ENCODE results near the gene C2orf69. TPM values are rescaled to one million over a fixed set of nuclear protein-coding genes. Genes with fewer than 3 reads are reported as not detected.

Gene C2orf69
- total and polyA plus RNA-seq, 2 of the 8 experiments (the other 6 are each of a cell fraction or from before 2014, with no cell fraction given) = 3.9 to 32.0 TPM

- H3K4me2 ChIP-seq (ENCODE audit: insufficient read depth in 1 of 2, low read depth in 2 of 2, low read length in 2 of 2) = no peak overlapping the region
- no peak overlapping the region for H2AK5ac ChIP-seq (ENCODE audit: low read depth, low read length)
- POLR2A ChIA-PET (ENCODE audit: partially characterized antibody) = interaction anchor here (0.6 kb wide), 1 partner anchor 571 kb away, joined by 3 read pairs; no protein-coding TSS in a partner anchor
- H3K9ac ChIP-seq (replicated peaks in 1 of 4; ENCODE audit: extremely low read depth in 1 of 4, low read depth in 3 of 4, low read length in 3 of 4) = no peak overlapping the region
- no peak overlapping the region for H2BK15ac ChIP-seq (ENCODE audit: low read length)
- TF ChIP-seq BRCA1 (IDR thresholded peaks at IDR 0.05; ENCODE audit: low read depth, low read length) = no peak
- TF ChIP-seq CREB1 (IDR thresholded peaks at IDR 0.05) = no peak
- no peak overlapping the region for H3K18ac ChIP-seq (ENCODE audit: extremely low read depth, low read length)
- DNase-seq (ENCODE audit: low read depth in 1 of 2, low spot score in 2 of 2) (no peak), FAIRE-seq (no peak)
- H3K9me3 ChIP-seq (ENCODE audit: insufficient read depth in 2 of 2, low read depth in 1 of 2, low read length in 1 of 2) = no peaks in the 10 kb centered on the region
- no peak overlapping the region for H4K5ac ChIP-seq (ENCODE audit: insufficient read length, low read depth, low read length)
- H2AFZ ChIP-seq (ENCODE audit: low read length) = no peak overlapping the region
- WGBS, 2 experiments (ENCODE audit: extremely low coverage in 1 of 2, insufficient coverage in 1 of 2, insufficient read length in 1 of 2, insufficient replicate concordance in 2 of 2, low coverage in 1 of 2, low lambda C conversion rate in 2 of 2, missing lambda C conversion rate in 1 of 2) = 89% methylated on average over 2 of the region's 2 CpGs; no CpG with 5 or more reads in 1 of the 2 experiments
- H3K23me2 ChIP-seq (ENCODE audit: low read depth, low read length) = no peaks in the 10 kb centered on the region
- H3K14ac ChIP-seq (ENCODE audit: insufficient read length) = no peak overlapping the region
- H3K56ac ChIP-seq (replicated peaks; ENCODE audit: insufficient read length, low read depth, low read length) = no peak overlapping the region
- H3K4me3 ChIP-seq (ENCODE audit: extremely low read depth in 1 of 4, insufficient read depth in 2 of 4, low read depth in 3 of 4, low read length in 4 of 4) = no peak overlapping the region
- no peak overlapping the region for H3K4ac ChIP-seq (replicated peaks; ENCODE audit: insufficient read length, low read depth, low read length)
- no peak overlapping the region for H2BK120ac ChIP-seq (replicated peaks; ENCODE audit: low read depth, low read length)
- no peak overlapping the region for H4K91ac ChIP-seq (replicated peaks; ENCODE audit: insufficient read length, low read length)
- no peak overlapping the region for H3K23ac ChIP-seq (ENCODE audit: insufficient read length)
- CTCF ChIA-PET (ENCODE audit: partially characterized antibody) = no interaction called here
- no peak overlapping the region for H2BK5ac ChIP-seq (ENCODE audit: low read depth, low read length)
- no peak overlapping the region for H3K27ac ChIP-seq (ENCODE audit: low read depth, low read length)
- no peaks in the 10 kb centered on the region; a peak in 1 of 7 replicates for H3K4me1 ChIP-seq (replicated peaks in 1 of 4; ENCODE audit: control insufficient read depth in 3 of 4, insufficient read depth in 4 of 4, low read length in 3 of 4)
- no peaks in the 10 kb centered on the region for H3K27me3 ChIP-seq (replicated peaks in 1 of 4; ENCODE audit: control insufficient read depth in 3 of 4, extremely low read depth in 1 of 4, insufficient read depth in 3 of 4, low read length in 3 of 4)
- H3K36me3 ChIP-seq (ENCODE audit: control insufficient read depth in 2 of 4, insufficient read depth in 4 of 4, low read length in 3 of 4) = peaks cover 7 to 75% (median 29%) of the 10 kb centered on the region in 4 experiments; a peak in 7 of 8 replicates
- no peak overlapping the region for H4K8ac ChIP-seq (ENCODE audit: extremely low read depth, insufficient read depth, low read length)
- peaks cover 3 to 15% of the 10 kb centered on the region in 2 experiments; a peak in 3 of 4 replicates for H3K79me2 ChIP-seq (ENCODE audit: control insufficient read depth in 1 of 2, insufficient read depth in 2 of 2, low read length in 2 of 2)
- no peak overlapping the region for H2BK20ac ChIP-seq (ENCODE audit: low read length)
- no peak overlapping the region for H2BK12ac ChIP-seq (ENCODE audit: low read depth, low read length)
- 0 out of 2 replicates have a peak, but pooled peaks cover 4% of the 10 kb centered on the region for H3K79me1 ChIP-seq (ENCODE audit: low read depth, low read length)
- H4K20me1 ChIP-seq (replicated peaks in 1 of 2; ENCODE audit: control insufficient read depth in 1 of 2, insufficient read depth in 2 of 2, low read length in 2 of 2) = peaks cover 3 to 5% of the 10 kb centered on the region in 2 experiments
These were observed 51.1 kb downstream of the C2orf69 start for GRCh38 chr2:199962203-199962602.

Data from H1 (cell line).